Naive B cell (primary cell): Measurements from ENCODE around the gene RNF115. TPM values are rescaled to one million over a fixed set of nuclear protein-coding genes. Genes with fewer than 3 reads are reported as not detected.

Source experiments
- ATAC-seq, 2 donors: fragments of 150-1000 bp; cut with Tn5 transposase; 2 replicates each; pipeline ENCODE4 v1.10.0; 2021; ENCODE audit warnings: low read depth in 2 of 2, mild to moderate bottlenecking in 2 of 2, moderate library complexity in 2 of 2
- DNase-seq: peaks from one replicate; pipeline ENCODE4 v3.0.0; 2022
- H3K27ac Mint-ChIP-seq, 6 donors: one replicate each; pipeline ENCODE4 v1.8.0; 2020 to 2022; ENCODE audit warnings: mild to moderate bottlenecking in 6 of 6, mixed read lengths in 6 of 6, moderate library complexity in 5 of 6, inconsistent platforms in 2 of 6
- H3K27me3 Mint-ChIP-seq, 3 donors: one replicate each; pipeline ENCODE4 v1.8.0; 2021 to 2022; ENCODE audit warnings: mixed read lengths in 3 of 3, mild to moderate bottlenecking in 1 of 3
- H3K36me3 Mint-ChIP-seq, 2 donors: one replicate each; pipeline ENCODE4 v1.8.0; 2020 to 2022; ENCODE audit warnings: mixed read lengths in 2 of 2, inconsistent platforms in 1 of 2, mild to moderate bottlenecking in 1 of 2
- H3K4me1 Mint-ChIP-seq, 3 donors: one replicate each; pipeline ENCODE4 v1.8.0; 2020 to 2022; ENCODE audit warnings: mixed read lengths in 3 of 3, inconsistent platforms in 1 of 3, mild to moderate bottlenecking in 1 of 3, moderate library complexity in 1 of 3
- H3K4me3 Mint-ChIP-seq, 8 donors: one replicate each; pipeline ENCODE4 v1.8.0; 2020 to 2022; ENCODE audit warnings: mild to moderate bottlenecking in 8 of 8, mixed read lengths in 8 of 8, moderate library complexity in 8 of 8, inconsistent platforms in 2 of 8
- H3K9me3 Mint-ChIP-seq, 7 donors: one replicate each; pipeline ENCODE4 v1.8.0; 2020 to 2022; ENCODE audit warnings: mixed read lengths in 7 of 7, mild to moderate bottlenecking in 5 of 7, inconsistent platforms in 2 of 7, moderate library complexity in 1 of 7
- polyA plus RNA-seq, 6 donors: library from polyadenylated mRNA; unstranded; fragments of 300-500 nt; fragmentation: Illumina TruSeq; gene quantifications; one replicate each; pipeline ENCODE4 v1.2.3, GENCODE V29; 2021; ENCODE audit warnings: low read depth in 6 of 6

Gene RNF115
- polyA plus RNA-seq, 6 donors from 2014 or later, result 4.0 to 6.8 (median 4.6) TPM

DNA sequence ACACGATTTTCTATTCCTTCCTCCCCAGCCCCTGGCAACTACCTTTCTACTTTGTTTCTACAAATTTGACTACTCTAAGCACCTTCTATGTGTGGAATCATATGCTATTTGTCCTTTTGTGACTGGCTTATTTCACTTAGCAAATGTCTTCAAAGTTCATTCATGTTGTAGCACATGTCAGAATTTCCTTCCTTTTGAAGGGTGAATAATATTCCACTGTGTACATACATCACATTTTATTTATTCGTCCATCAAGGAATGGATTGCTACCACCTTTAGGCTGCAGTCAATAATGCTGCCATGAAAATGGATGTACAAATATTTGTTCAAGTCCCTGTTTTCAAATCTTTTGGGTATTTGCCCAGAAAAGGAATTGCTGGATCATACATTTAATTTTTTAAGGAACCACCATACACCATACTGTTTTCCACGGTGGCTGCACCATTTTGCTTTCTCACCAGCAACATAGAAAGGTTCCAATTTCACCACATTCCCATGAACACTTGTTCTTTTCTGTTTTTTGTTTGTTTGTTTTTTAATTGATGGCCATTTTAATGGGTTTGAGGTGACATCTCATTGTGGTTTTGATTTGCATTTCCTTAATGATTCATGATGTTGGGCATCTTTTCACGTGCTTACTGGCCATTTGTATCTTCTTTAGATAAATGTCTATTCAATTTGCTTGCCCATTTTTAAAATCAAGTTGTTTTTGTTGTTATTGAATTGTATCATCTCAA lies 113.4 kb downstream of the RNF115 start:
- no peak for ATAC-seq

DNA sequence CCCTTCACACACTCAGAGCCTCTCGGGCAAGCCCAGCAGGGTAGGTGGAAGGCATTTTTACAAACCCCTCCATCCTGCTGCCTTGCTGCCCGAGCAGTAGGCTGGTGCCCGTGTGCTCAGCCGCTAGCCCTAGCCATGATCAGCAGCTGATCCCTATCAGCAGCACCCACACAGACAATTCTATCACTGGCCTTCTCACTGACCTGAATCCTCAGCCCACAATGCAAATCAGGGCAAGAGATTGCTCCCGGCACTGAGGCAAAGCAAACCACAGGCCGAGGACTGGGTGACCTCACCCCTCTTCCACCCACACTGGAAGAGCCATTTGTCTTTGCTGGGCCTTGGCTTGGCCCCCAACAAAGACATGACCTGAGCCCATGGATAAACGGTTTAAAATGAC lies 115.8 kb downstream of the RNF115 start:
- no peak for ATAC-seq
- Mint-ChIP-seq H3K9me3 (peaks cover 0 to 4% (median 0%) of the 10 kb centered on the region in 7 donors), H3K36me3 (peaks cover 4 to 7% of the 10 kb centered on the region in 2 donors), H3K27ac (peak overlapping the region in 1 of 6 donors; percentile 62), H3K4me1 (peaks cover 0 to 2% (median 0%) of the 10 kb centered on the region in 3 donors), H3K4me3 (no peak overlapping the region), H3K27me3 (peaks cover 0 to 8% (median 0%) of the 10 kb centered on the region in 3 donors)
- DNase-seq, result no peak

More for the DNA sequence above, 113.4 kb downstream of the RNF115 start:
- peaks cover 0 to 2% (median 0%) of the 10 kb centered on the region in 3 donors for H3K4me1 Mint-ChIP-seq
- H3K36me3 Mint-ChIP-seq, result peaks cover 4 to 7% of the 10 kb centered on the region in 2 donors
- H3K4me3 Mint-ChIP-seq, result no peak overlapping the region
- H3K27me3 Mint-ChIP-seq, result peaks cover 0 to 8% (median 0%) of the 10 kb centered on the region in 3 donors
- H3K9me3 Mint-ChIP-seq, result peaks cover 0 to 4% (median 0%) of the 10 kb centered on the region in 7 donors
- no peak overlapping the region for H3K27ac Mint-ChIP-seq
- DNase-seq, result no peak

DNA sequence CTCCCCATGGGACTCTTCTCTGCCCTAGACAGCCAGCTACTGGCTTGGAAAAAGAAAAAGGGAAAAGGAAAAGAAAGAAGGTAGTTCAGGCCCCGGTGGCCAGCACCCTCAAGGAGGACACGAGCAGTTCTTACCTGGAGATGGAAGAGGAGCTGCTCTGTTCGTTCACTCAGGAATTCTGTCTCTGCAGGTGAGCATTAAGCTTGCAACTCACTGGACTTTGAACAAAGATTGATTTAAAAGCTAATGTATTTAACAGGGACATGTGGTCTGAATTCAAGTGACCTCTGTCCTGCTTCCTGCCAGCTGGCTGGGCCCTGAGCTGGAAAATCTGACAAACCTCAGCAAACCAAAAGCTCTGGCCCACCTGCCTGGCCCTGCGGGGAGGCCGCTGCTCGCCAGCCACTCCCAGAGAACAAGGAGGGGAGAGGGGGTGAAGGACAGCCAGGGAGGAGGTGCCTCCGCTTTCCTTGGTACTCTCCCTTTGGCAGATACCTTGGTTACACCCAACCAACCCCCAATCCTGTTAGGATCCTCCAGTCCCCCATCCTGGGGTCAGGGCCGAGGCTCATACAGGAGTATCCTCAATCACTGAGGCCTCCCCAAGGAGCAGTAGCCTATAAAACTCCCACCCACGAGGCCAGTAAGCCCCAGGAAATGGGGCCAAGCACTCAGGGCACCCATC lies 116.6 kb downstream of the RNF115 start, which contains the start of gene PDZK1:
TSS of gene PDZK1 (minus strand) at position 186 of the 685 bp plus-strand sequence. CDS start 19,347 bp downstream, outside the sequence.
- no peak for DNase-seq
- peak within 1 kb of the TSS in 1 of 6 donors; percentile 62 for H3K27ac Mint-ChIP-seq
- H3K4me3 Mint-ChIP-seq, result no peak within 1 kb of the TSS
- H3K4me1 Mint-ChIP-seq, result peaks cover 0 to 2% (median 0%) of the 10 kb centered on the region in 3 donors
- peaks cover 4 to 7% of the 10 kb centered on the region in 2 donors for H3K36me3 Mint-ChIP-seq
- peaks cover 0 to 4% (median 0%) of the 10 kb centered on the region in 7 donors for H3K9me3 Mint-ChIP-seq
- ATAC-seq, result no peak
- H3K27me3 Mint-ChIP-seq, result peaks cover 0 to 8% (median 0%) of the 10 kb centered on the region in 3 donors

DNA sequence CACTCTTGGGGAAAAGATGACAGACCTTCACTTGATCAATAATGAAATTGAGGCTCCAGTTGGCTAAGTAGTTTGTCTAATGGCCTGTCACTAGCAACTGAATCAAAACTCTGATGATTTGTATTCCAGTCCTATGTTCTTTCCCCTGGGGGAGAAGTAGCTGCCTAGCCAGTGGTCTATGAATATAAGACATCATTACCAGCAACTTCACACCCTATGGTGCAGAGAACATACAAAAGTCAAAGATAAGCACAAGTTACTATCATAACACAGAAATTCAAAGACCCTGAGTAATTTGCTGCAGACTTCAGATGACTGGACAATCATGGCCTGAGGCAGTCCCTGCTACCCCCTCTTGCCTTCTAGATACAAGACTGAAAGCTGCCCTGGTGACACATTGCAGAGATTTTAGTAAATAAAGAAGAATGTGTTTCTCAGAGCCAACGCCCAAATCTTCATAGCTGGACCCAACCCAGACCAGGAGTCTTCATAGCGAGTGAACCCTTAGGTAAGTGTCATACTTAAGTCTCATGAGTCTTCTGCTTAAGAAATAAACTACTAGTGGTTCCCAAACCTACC lies 117.7 kb downstream of the RNF115 start:
- DNase-seq, result no peak
- Mint-ChIP-seq H3K4me1 (peaks cover 0 to 2% (median 0%) of the 10 kb centered on the region in 3 donors), H3K36me3 (peaks cover 4 to 7% of the 10 kb centered on the region in 2 donors), H3K27ac (no peak overlapping the region), H3K9me3 (peaks cover 0 to 4% (median 0%) of the 10 kb centered on the region in 7 donors), H3K4me3 (no peak overlapping the region), H3K27me3 (peaks cover 0 to 8% (median 0%) of the 10 kb centered on the region in 3 donors)
- no peak for ATAC-seq

DNA sequence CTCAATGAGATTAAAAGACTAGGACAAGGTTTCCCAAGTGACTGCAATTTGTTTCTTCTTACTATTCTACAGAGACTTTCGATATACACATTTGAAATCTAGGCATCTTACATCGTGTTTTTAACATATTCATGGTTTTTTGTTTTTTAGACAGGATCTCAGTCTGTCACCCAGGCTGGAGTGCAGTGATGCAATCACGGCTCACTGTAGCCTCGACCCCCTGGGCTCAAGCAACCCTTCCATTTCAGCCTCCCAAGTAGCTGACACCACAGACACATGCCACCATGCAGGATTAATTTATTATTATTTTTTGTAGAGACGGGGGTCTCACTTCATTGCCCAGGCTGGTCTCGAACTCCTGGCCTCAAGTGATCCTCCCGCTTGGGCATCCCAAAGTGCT lies 118.3 kb downstream of the RNF115 start:
- Mint-ChIP-seq H3K4me3 (no peak overlapping the region), H3K4me1 (peaks cover 0 to 2% (median 0%) of the 10 kb centered on the region in 3 donors), H3K36me3 (peaks cover 4 to 7% of the 10 kb centered on the region in 2 donors), H3K9me3 (peaks cover 0 to 4% (median 0%) of the 10 kb centered on the region in 7 donors), H3K27me3 (peaks cover 0 to 8% (median 0%) of the 10 kb centered on the region in 3 donors), H3K27ac (no peak overlapping the region)
- ATAC-seq (no peak), DNase-seq (no peak)

DNA sequence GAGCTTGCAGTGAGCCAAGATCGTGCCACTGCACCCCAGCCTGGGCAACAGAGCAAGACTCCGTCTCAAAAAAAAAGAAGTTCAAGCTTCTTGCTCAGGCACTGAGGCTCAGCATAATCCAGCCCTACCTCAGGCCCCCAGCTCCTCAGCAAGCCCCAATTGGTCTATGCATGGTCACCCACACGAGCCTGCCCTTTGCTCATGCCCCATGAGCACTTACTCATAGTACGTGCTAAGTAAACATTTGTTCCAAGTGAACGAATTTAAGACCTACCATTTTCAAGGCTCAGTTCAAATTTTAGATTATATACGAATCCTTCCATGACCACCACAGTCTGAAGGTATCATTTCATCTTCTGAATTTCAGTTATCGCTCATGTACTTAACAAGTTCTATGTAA lies 121.1 kb downstream of the RNF115 start:
- Mint-ChIP-seq H3K9me3 (no peaks in the 10 kb centered on the region), H3K4me3 (no peak overlapping the region)
- no peak for ATAC-seq

DNA sequence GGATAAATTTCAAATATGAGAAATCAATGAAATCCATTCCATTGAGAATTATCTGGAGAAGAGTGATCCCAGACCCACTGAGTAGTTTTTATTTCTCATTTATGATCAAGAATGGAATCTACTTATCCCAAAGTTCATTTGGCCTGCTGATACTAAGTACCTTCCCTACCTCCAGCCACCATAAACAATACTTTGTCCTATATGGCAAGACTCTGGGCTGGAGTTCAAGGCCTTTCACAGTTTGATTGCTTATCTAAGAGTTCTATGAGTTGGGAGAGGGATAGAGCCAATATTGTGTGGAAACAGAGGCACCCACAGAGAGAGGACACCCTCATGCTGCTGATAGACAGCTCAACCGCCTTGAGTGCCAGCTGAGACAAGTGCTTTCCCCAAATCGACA lies 121.8 kb downstream of the RNF115 start:
- H3K27ac Mint-ChIP-seq, result no peak overlapping the region
- no peak overlapping the region for H3K4me3 Mint-ChIP-seq
- peaks cover 0 to 3% (median 0%) of the 10 kb centered on the region in 3 donors for H3K27me3 Mint-ChIP-seq
- no peak for ATAC-seq
- no peak for DNase-seq
- H3K9me3 Mint-ChIP-seq, result no peaks in the 10 kb centered on the region
- no peaks in the 10 kb centered on the region for H3K4me1 Mint-ChIP-seq
- no peaks in the 10 kb centered on the region for H3K36me3 Mint-ChIP-seq

More for the DNA sequence above, 121.1 kb downstream of the RNF115 start:
- H3K27ac Mint-ChIP-seq, result no peak overlapping the region
- DNase-seq, result no peak
- H3K27me3 Mint-ChIP-seq, result no peaks in the 10 kb centered on the region
- H3K36me3 Mint-ChIP-seq, result no peaks in the 10 kb centered on the region
- H3K4me1 Mint-ChIP-seq, result no peaks in the 10 kb centered on the region

DNA sequence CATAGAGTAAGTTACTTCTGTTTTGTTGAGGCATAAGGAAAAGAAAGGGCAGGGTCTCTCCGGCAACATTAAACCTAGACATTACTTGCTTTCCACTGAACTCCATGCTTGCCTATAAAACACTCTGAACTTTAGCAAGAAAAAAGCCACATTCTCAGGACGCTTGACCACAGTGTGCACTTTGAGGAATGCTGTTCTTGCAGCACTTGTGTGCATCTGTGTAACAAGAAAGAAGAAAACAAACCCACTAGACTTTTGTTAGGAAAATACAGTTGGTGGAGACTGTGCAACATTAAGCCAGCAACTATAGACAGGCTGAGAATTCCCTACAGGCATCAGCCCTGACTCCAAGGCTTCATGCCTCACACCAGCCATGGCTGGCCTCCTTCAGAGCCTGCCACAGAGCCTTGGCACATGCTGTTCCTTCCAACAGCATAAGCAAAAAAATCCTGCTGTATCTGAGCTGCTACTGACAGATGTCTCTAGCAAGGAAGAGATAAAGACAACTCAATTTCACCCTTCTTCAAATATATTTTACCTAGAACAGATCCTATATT lies 122.5 kb downstream of the RNF115 start:
- ATAC-seq (no peak), DNase-seq (no peak)
- Mint-ChIP-seq H3K4me1 (peaks cover 0 to 4% (median 0%) of the 10 kb centered on the region in 3 donors), H3K4me3 (no peak overlapping the region), H3K27me3 (peaks cover 0 to 6% (median 0%) of the 10 kb centered on the region in 3 donors), H3K27ac (no peak overlapping the region), H3K36me3 (no peaks in the 10 kb centered on the region), H3K9me3 (peaks cover 0 to 2% (median 0%) of the 10 kb centered on the region in 7 donors)

DNA sequence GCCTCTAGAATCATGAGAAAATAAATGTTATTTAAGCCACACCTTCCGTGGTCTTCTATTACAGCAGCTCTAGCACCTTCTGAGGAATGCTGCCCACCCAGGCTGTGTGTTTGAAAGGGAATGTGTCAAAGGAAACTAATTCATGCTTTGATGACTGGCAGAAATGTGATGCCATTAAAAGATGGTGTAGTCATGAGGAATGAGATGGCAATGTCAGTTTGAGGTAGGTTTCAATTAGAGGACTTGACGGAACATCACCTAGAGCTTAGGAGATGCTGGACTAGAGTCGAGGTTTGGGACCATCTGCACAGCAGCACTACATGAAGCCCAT lies 127.3 kb downstream of the RNF115 start:
- peaks cover 0 to 6% (median 4%) of the 10 kb centered on the region in 3 donors for H3K4me1 Mint-ChIP-seq
- ATAC-seq (no peak), DNase-seq (no peak)
- no peak overlapping the region for H3K4me3 Mint-ChIP-seq
- H3K36me3 Mint-ChIP-seq, result no peaks in the 10 kb centered on the region
- H3K27ac Mint-ChIP-seq, result peak overlapping the region in 1 of 6 donors; percentile 57
- H3K9me3 Mint-ChIP-seq, result peaks cover 0 to 2% (median 0%) of the 10 kb centered on the region in 7 donors
- peaks cover 0 to 6% (median 0%) of the 10 kb centered on the region in 3 donors for H3K27me3 Mint-ChIP-seq

DNA sequence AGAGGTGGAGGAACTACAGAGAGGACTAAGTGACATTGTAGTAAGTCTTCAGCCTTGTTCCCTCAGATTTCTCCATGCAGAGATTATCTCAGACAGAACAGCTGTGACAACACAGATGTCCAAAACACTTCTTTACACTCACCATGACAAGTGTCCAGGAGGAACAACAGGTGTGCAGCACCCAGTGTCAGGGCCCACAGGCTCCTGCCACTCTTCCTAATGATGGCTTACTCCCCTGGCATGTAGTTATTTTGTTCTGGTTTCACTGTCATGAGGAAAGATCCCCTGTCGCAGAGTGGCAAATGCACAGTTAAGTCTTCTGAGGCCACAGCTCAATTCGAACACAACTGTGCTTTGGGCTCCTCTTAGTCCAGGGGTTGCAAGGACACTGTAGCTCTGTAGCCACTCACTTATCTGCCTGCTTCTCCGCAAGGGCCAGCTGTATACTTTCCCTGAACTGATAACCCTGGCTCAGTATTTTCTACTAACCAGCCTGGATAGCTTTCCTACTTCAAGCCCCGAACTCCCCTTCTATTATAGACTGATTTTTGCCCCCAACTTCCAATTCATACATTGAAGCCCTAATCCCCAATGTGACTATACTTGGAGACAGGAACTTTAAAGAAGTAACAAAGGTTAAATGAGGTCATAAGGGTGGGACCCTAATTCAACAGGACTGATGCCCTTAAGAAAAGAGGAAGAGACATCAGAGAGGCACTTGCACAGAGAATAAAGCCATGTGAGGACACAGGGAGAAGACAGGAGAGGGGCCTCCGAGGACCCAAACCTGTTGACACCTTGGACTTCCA lies 127.9 kb downstream of the RNF115 start:
- H3K4me3 Mint-ChIP-seq, result no peak overlapping the region
- no peak overlapping the region for H3K27ac Mint-ChIP-seq
- no peak for DNase-seq
- peaks cover 0 to 2% (median 0%) of the 10 kb centered on the region in 7 donors for H3K9me3 Mint-ChIP-seq
- no peaks in the 10 kb centered on the region for H3K36me3 Mint-ChIP-seq
- ATAC-seq, result no peak
- peaks cover 0 to 6% (median 4%) of the 10 kb centered on the region in 3 donors for H3K4me1 Mint-ChIP-seq
- peaks cover 0 to 6% (median 0%) of the 10 kb centered on the region in 3 donors for H3K27me3 Mint-ChIP-seq

DNA sequence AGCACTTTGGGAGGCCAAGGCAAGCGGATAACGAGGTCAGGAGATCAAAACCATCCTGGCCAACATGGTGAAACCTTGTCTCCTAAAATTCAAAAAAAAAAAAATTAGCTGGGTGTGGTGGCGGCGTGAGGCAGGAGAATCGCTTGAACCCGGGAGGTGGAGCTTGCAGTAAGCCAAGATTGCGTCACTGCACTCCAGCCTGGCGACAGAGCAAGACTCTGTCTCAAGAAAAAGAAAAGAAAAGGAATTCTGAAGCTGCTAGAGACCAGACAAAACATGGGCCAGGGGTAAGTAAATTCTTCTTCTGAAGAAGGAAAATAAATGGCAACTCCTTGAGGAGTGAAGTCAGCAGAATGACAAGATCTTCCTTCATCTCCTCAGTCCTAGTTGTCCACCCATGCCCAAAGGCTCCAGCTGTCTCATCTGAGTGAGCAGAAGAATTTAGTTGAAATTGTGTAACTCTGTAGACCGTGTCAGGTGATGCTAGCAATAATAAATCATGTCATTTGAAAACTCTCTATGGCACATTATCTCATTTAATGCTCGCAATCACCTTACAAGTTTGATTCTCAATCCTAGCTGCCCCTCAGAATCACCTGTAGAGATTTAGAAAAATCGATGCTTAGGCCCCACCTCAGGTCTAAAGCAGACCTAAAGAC lies 131.0 kb downstream of the RNF115 start:
- no peak for DNase-seq
- H3K27me3 Mint-ChIP-seq, result peaks cover 0 to 6% (median 0%) of the 10 kb centered on the region in 3 donors
- peaks cover 4 to 17% (median 5%) of the 10 kb centered on the region in 3 donors for H3K4me1 Mint-ChIP-seq
- no peaks in the 10 kb centered on the region for H3K36me3 Mint-ChIP-seq
- no peak overlapping the region for H3K27ac Mint-ChIP-seq
- no peak overlapping the region for H3K4me3 Mint-ChIP-seq
- H3K9me3 Mint-ChIP-seq, result peaks cover 0 to 2% (median 0%) of the 10 kb centered on the region in 7 donors
- ATAC-seq, result no peak
